ENCODE data around the gene PTGES2.
"Not testable (repeated sequence)": the region's sequence is repeated elsewhere in the genome, so short reads cannot be mapped to it uniquely, and the experiment has no call there.

The PTGES2 gene

DNA sequence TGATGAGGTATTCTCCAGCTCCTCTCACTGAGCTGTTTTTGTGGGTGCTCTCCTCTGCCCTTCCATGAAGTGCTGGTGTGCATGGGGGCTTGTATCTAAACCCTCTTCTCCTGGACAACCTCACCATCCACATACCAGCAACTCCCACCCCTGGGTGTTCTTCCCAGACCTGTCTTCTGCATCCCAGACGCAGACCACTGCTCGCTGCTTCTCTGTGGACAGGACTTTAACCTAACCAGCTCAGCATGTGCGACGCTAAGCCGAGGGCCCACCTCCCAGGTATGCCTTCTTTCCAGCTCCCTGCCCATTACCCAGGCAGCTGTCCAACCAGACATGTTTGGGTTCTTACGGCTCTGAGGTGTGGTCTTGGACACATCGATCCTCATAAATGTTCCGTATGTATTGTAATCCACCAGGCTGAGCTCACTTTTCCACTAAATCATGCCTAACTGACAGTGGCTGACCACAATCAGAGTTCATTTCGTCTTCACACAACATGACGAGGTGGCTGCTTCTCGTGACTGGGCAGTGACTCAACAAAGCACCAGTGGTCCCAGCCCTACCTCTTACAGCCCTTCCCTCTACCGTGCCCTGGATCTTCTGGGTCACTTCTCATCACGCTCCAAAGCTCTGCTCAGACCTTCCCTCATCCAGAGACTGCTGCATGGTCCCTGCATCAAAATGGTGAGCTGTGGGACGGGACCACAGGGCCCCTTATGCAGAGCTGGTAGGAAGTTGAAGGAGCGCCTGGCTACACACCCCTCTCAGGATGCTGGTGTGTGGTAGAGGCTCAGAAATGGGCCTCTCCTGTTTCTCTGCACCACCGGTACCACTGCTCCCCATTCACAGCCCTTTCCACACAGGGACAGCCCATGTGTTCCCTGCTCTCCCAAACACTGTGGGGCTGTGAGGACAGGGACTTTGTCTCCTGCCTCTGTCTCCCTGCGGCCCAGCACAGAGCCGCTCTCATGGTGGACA is 9.6 kb upstream of the PTGES2 start:
- no peak for DNase-seq (ENCODE audit: low read depth)

DNA sequence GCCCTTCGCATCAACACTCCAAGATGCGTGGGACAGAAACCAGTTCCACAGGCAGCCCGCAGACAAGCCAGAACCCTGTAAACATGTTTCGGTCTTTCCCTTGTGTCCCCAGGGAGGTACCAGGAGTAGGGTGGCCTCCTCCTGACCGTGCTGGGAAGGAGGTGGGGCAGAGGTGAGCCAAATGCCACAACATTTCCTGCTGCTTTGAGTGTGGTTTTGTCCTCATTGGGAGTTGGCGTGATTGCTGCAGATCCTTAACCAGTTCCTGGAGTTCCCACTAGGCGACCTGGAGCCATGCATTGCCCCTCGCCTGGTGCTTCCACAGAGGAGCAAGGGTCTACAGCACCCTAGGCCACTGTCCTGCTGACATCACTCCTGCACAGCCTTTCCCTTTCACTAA is 8.0 kb upstream of the PTGES2 start:
- not testable (repeated sequence) for DNase-seq (ENCODE audit: low read depth)

DNA sequence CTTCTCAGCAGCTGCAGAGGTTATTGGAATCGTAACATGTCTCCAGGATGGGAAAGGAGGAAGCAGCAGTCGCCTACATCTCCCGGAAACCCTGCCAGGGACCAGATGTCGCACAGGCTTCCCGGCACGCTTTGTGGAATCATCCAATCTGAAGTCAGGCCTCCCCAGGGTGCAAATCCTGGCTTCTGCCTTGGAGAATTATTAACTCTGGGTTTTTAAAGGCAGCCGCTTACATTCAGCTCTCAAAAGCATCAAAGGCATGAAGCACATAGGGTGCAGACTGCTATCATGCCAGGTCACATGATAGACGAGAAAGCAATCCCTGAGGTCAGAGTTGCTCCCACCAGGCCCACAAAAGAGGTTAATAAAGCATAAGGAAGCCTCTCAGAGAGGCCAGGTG is 4.6 kb upstream of the PTGES2 start:
- DNase-seq (ENCODE audit: low read depth) = not testable (repeated sequence)

DNA sequence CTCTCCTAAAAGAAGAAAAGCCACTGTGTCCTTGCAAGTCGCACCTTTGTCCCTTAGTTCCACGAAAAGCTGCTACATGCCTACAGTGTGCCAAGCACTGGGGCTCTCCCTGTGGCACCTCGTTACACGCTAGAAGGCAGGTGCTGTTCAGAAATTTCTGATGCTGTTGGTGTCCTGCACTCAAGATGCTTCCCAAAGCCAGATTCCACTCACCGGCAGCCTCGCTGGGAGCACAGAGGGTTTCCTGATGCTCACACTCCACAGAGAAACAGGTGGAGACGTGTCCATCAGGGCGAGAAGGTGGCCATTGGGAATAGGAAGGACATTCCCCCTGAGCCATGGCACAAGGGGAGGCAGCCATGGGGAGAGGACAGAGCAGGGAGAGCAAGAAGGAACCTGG is 3.8 kb upstream of the PTGES2 start:
- DNase-seq (ENCODE audit: low read depth) = not testable (repeated sequence)

DNA sequence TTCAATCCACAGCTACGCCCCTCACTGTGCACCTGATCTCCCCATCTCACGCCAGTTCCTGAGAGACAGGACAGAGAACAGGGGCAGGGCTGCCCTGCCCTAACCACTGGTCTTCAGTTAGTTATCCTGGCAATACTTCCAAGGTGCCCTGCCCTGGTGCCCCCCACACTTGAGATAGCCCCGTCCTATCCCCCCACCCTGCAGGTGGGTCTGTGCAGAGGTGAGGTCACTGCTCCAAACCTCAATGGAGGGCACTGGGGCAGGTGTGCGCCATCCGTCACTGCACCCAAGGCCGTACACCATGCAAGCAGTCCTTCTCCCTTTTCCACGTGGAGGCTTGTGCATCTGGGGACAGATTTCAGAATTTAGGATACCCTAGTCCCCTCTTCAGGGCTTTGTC is 3.1 kb upstream of the PTGES2 start:
- not testable (repeated sequence) for DNase-seq (ENCODE audit: low read depth)

DNA sequence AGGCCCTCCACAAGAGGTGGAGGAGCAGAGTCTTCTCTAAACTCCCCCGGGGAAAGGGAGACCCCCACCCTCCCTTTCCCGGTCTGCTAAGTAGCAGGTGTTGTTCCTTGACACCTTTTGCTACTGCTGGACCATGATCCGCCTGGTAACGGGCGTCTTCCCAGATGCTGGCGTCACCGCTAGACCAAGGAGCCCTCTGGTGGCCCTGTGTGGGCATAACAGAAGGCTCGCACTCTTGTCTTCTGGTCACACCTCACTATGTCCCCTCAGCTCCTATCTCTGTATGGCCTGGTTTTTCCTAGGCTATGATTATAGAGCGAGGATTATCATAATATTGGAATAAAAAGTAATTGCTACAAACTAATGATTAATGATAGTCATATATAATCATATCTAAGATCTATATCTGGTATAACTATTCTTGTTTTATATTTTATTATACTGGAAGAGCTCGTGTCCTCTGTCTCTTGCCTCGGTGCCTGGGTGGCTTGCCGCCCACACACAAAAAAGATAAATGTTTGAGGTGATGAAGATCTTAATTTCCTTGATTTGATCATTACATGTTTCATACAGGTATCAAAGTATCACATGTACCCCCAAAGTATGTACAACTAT is 2.6 kb upstream of the PTGES2 start:
- DNase-seq (ENCODE audit: low read depth) = not testable (repeated sequence)

DNA sequence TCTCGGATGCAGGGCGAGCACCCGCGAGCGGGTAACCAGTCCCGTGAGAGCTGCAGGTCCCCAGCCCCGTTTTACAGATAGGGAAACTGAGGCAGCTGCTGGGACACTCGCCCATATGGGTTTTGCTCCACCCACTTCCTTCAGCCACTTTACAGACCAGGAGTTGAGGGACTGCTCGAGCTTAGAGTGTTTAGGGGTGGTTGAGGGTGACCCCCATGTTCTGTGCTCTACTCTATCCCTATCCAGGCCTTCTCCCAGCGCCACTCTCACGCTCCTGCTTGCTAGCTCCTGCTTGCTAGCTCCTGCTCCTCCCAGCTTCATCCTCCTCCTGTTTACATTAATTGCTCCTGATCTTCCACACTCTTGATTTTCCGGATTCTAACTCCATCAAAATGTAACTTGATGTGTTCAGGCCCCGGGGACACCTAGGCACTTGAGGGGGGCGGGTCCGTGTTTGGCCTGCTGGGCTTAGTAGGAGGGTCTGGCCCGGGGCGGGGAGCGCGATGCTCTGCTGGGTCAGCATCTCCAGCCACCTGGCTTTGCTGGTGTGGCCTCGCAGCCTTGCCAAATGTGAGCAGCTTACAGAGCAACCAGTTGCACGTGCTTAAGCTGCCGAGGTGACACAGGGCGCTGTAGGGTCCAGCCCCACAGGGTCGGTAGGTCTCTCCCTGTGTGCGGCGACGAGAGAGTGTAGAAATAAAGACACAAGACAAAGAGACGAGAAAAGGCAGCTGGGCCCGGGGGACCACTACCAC is 1.5 kb upstream of the PTGES2 start:
- no peak for DNase-seq (ENCODE audit: low read depth)

DNA sequence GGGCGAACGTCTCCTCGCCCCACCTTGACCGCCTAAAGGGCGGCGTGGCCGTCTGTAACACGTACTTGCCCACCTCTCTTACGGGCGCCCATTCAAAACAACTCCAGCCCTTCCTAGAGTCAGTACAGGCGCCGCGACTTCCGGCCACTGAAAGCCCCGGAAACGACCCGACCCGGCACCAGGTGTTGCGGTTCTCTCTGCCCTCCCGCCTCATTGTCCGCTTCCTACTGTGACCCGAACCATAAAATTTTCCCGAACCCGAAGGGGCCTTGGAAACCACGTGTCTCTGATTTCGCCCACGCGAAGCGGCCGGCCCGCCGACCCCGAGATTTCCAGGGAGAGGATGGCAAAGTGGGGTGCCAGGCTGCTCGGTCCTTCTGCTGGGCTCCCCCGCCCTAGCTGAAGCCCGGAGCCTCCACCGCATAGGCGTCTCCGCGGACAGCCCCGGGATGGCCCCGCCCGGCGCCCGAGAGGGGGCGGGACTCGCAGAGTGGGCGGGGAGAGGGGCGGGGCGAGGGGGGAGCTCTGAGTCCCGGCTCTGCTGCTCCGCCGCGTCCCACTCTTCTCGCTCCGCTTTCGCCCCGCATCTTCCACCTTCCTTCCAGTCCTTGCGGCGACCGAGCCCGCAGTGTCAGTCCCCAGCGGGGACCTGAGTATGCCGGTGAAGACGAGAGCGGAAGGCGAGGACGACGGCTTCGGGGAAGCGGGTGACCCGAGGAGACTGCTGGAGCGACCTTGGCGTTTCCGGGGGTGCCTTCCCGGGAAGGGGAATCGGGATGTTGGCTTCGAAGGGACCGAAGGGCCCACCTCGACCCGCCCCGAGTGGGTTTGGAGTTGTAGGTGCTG is 684 bp upstream of the PTGES2 start:
- peak; percentile 65 for DNase-seq (ENCODE audit: low read depth)

DNA sequence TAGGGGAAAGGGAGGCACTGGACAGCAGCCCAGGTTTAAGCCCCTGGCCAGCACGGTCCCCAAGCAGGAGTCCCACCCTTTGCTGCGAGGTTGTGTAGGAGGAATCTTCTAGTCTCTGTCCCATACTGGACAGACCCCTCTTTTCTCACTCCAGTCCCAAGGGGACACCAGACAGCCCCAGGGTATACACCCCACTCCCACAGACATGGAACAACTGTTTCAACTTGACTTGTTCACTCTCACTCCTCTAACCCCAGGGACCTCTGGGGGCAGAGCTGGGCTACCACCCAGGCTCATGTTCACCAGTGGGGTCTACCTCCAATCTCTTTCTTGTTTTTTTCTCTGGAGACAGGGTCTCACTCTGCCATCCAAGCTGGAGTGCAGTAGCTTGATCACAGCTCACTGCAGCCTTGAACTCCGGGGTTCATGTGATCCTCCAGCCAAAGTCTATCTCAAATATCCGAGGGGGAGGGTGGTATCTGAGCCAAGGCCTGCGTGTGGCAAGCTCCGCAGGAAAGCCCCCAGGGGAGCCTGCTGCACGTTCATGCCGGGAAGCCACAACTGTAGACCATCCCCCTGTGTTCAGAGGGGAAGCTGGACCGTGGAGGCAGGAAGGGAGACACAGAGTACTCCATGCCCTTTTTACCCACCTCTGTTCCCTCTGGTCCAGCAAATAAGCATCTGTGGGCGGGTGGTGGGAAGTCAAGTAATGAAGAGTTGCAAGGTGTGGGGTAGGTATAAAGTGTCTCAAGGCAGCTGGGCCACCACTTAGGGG is 1.8 kb downstream of the PTGES2 start:
- DNase-seq (ENCODE audit: low read depth) = no peak

DNA sequence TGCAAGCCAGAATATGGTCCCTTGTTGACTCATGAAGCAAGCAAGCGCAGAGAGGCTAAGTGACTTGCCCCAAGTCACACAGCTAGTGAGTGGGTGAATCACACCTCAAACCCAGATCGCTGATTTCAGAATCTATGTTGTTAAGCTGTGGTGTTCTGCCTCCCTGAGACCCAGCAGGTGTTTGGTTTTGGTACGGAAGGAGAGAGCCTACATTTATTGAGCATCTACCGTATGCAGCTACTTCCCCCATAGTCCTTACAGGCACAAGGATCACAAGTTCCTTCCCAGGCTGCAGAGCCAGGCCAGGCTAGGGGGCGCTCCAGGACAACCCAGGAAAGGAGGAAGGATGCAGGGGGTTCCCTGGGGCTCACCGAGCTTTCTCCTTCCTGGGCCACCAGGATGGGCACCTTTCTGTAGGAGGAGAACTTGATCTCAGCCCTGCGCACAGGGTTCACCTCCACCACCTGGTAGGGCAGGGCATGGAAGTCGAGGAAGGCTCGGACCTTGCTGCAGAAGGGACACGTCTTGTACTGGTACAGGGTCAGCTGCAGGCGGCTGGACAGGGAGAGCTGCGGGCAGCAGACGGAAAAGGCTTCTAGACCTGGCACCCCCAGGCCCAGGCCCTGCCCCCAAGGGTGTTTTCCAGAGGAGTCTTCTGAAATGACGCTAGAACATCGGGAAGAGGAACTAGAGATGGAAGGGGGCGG is 2.5 kb downstream of the PTGES2 start:
- DNase-seq (ENCODE audit: low read depth) = no peak

DNA sequence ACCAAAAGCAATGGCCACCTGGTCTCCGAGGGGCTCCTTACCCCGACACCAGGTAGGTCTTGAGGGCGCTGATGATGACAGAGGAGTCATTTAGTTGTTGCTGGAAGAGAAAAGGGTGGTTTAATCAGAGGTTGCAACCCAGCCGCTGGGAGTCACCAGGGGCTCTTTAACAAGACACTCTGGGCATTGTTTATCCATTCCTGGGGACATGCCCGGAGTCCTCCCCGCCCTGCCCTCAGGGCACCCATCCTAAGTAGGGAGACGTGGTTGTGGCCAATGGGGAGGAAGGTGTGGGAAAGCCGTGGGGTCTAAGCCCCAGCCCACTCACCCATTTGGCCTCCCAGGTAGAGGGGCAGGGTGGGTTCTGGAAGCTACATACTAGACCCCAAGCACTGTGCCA is 3.1 kb downstream of the PTGES2 start:
- DNase-seq (ENCODE audit: low read depth) = no peak

DNA sequence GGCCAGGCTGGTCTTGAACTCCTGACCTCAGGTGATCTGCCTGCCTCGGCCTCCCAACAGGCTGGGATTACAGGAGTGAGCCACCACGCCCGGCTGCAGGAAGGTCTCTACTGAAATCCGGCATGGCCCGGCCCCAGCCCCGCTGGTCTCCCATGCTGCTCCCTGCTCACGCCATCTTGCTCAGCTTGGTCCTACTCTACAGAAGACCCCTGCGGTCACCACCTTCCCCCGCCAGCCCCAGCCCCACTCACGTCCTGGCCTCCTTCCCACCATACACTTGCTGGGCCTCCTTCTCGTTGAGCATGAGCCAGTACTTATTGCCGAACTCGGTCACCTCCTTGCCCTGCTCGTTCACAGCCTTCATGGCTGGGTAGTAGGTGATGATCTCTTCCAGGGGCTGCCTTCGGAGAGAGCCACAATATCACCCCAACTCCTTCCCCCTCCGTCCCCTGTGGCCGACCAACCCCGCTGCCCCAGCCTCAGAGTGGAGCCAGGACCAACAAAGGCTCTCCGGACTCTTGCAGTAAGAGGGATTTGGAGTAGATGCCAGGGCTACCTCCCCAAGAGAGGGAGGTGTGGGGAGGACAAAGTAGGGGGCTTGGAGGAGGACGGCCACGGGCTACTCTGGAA is 4.0 kb downstream of the PTGES2 start:
- no peak for DNase-seq (ENCODE audit: low read depth)

DNA sequence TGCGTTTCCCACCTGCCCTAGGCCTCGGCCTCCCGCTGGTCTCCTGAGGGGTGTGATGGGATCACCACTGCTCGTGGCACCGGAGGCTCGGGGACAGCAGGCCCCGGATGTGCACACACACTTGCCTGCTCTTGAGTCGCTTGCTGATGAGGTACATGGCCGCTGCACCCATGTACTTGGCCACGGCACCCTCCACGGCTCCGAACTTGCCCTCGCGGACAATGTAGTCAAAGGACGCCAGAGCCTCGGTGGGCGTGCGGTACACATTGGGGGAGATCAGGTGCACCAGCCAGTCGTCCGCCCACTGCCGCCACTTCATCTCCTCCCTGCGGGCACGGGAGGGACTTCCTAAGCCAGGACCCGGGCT is 4.7 kb downstream of the PTGES2 start:
- DNase-seq (ENCODE audit: low read depth) = no peak

DNA sequence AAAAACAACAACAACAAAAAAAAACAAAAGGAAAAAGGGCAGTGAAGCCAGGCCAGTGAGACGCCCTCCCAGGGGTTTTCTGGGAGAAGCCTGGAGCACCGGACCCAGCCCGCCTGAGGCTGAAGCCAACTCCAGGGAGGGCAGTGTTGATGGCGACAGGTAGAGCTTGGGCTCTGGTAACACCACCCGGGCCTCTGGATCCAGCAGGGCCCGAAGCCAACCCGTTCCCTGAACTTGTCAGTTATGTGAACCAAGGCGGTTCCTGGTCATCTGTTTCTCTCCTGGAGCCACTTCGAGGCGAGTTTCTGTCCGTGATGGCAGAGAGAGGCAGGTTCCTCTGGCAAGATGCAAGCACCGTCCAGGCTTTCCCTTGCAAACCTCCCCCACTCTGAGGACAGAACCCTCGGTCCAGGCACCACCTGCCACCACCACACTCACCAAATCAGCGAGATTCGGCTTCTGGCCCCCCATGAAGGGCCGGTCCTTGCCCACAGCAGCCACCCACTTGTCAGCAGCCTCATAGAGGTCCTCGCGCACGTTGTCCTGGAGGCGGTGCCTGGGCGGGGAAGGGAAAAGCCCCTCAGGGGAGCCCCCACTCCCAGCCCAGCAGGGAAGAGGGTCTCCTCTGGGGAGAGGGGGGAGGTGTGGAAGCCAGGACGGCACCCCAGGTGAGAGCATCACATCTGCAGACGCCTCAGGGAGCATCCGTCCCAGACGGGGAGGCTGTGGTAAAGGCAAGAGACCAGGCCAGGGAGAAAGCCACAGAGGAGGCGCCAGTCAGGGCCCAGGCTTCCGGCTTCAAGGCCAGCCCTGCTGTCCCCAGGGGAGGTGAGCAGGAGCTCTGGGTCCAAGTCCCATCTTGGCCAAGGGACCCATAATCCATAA is 5.4 kb downstream of the PTGES2 start:
- no peak for DNase-seq (ENCODE audit: low read depth)

DNA sequence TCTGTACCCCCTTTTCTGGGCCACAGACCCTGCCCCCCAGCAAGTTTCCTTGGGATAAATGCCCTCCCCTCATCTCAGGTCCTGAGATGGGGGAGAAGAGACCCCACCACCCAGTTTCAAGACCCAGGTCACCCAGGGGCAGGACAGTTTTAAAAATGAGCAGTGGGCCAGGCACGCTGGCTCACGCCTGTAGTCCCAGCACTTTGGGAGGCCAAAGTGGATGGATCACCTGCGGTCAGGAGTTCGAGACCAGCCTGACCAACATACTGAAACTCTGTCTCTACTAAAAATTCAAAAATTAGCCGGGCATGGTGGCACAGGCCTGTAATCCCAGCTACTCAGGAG is 6.1 kb downstream of the PTGES2 start:
- no peak for DNase-seq (ENCODE audit: low read depth)

DNA sequence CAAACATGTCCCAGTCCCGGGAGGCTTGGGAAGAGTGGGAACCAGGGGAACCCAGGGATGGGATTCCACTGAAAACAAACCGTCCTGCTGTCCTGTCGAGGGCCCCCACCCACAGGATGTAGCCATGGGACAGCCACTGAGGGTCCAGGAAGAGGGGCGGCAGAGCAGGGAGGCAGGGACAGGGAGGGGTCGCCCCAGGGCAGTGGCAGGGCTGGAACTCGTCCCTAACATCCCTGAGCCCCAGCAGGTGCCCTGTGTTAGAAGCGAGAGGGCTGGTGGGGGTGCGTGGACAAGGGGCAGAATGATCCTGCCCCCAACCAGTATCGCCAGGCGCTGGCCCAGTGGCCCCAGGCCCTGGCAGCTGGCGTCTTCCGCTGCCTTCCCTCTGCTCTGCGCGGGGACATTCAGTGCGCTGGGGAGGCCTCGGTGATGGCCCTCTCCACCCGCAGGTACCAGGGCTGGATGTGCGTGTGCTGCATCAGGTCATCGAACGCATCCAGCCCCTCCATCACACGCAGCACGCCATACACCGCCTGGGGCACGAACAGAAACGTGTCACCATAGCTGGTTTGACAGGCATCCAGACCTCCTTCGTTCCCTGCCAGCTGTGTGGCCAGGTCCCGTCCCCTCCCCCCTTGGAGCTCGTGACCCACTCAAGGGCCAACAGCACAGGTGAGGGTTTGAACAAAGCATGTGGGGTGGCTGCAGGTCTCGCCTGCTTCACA is 6.6 kb downstream of the PTGES2 start:
- no peak for DNase-seq (ENCODE audit: low read depth)

DNA sequence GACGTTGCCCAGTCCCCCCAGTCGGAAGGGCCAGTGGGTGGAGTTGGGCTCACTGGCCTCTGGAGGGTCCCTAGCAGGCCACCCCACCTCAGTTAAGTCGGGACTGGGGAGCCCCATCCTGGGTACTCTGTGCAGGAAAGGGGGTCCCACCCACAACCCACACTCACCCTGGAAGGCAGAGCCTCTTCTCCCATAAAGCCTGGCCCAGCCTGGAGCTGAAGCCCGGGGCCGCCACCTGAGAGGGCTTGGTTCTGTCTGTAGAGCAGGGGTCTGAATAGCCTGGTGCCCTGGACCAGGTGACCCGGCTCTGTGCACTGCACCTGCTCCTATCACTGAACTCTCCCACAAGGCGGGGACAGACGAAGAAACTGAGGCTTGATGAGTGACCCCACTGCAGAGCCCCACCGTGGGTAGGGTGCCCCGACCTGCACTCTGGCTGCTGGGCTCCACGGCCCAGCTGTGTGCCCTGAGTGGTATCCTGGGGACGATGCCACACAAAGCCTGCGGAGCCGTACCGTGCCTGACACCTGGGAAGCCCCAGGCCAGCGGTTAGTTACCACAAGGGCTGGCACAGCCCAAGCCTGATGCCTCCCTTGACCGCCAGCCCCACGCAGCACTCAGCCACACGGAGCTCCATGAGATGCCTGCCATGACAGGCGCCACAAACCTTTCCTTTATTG is 7.3 kb downstream of the PTGES2 start:
- DNase-seq (ENCODE audit: low read depth) = no peak

Data from stimulated activated CD8-positive, alpha-beta memory T cell treated with anti-CD3 and anti-CD28 coated beads, Interleukin-7, amount 100 ng/mL, for 24 hours (primary cell).